Muscle of back (tissue), 11 donors: ENCODE measurements around the gene ERC2. TPM values are rescaled to one million over a fixed set of nuclear protein-coding genes. Genes with fewer than 3 reads are reported as not detected.
A peak's percentile ranks its signal among the peaks of the same experiment; 100 is the strongest.

Experiments
- DNase-seq, 3 donors: peaks; one replicate each; pipeline versions ENCODE4 v3.0.0 to v3.0.0-alpha.2; 2013
- polyA plus RNA-seq, 10 donors: library from polyadenylated mRNA; unstranded; fragments of 120-200 nt; gene quantifications; one replicate each; pipeline ENCODE4 v1.2.1, GENCODE V29; 2013; ENCODE audit not compliant: insufficient read length in 10 of 10

Gene ERC2
- polyA plus RNA-seq, 10 donors: 0.76 to 2.5 (median 1.6) TPM

DNA sequence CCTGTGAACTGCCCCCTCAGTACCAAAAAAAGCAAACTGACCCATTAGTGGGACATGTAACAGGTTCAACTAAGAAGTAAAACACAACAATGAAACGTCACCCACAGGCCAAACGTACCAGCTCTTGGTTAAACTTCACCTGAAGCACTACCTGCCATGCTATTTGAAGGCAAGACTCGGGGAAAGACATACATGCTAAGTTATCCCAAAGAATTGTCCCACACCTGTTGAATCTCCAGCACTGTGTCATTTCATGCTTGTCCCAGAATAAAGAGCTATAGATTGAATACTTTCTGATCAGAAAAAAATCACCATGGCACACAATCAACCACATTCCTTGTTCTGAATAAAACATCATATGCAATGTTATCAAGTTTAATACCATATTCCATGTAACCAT lies 785.8 kb downstream of the ERC2 start:
- DNase-seq: no peak

DNA sequence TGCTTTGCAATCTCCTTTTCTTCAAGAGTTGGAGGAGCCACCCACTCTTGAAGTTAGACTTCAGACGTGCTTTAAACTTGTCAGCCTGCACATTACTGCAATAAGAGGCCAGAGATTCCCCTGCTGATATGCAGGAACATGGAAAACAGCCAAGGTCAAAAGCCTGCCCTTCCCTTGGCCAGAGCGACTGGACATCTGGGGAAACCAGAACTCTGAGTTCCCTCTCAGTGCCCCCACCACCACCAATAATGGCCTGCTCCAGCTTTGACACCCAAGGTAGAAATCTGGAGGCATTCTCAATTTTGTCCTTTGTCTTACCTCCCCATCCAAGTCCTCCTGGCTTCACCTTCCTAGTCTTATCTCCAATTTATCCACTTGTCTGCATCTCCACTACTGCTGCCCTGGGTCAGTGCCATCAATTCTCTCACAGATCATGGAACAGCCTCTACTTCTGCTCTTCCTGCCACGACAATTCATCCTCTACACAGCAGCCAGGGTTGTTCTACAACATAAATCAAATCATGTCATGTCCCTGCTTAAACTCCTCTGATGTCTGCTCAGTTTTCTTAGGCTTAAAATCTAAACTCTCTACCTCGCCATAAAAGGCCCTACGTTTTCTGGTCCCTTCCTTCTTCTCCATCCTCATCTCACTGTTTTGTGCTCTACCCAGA lies 789.6 kb downstream of the ERC2 start:
- peak in 1 of 3 donors; percentile 48 for DNase-seq

DNA sequence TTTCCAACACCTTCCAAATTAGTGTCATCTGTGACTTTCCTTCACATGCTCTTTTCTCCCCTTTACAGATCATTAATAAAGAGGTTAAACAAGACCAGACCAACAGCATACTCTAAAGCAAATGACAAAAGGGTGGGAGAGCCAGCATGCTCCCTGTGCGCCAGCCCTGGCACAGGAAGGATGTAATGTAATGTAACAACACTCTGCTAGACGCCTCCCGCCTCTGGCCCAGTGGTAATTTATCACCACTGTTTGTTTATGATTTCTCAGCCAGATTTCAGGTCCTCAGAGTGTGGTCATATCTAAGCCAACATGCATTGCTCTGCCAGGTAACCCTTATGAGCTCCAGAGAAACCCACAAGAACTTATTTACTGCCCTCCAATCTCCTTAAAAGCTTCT lies 791.6 kb downstream of the ERC2 start:
- no peak for DNase-seq

- DNase-seq: no peak
These were observed 792.8 kb downstream of the ERC2 start for GRCh38 chr3:55675478-55675877.

DNA sequence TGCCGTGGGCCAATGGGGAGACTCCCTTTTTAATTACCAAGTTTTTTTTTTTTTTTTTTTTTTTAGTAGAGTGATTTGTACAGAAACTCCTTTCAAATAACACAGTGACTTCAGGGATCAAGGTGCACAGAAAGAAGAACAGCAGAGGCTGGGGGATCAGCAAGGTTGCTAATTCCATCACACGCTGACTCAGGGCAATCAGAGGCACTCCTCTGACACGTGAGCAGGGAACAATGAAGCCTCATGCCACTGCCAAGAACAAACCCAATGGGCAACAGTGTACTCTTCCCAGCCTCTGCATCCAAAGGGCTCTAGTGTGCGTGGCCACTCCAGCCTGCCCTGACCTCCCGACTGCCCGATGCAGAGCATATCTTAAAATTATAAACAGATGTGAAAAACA lies 794.5 kb downstream of the ERC2 start:
- DNase-seq: no peak

- no peak for DNase-seq
These were observed 799.1 kb downstream of the ERC2 start for GRCh38 chr3:55669133-55669532.

GRCh38 chr3:55668359-55668758 lies 799.9 kb downstream of the ERC2 start:
- no peak for DNase-seq

DNA sequence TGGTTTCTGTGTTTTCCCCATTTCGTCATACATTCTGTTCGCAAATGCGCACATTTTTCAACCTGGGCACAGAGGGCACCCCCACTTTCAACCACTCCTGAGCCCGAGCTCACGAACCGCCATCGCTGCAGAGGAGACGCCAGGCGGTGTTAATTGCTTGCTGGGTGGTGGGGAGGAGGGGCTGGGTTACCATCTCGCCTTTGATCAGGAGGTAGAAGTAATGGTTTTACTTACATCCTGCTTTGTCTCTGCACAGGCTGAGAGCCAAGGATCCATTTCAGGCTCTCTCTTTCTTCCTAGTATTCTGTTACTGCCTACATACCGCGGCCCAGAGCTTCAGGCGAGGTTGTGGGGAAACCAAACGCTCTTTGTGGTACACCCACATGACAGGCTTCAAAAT lies 803.9 kb downstream of the ERC2 start:
- no peak for DNase-seq

GRCh38 chr3:55662683-55663082 lies 805.6 kb downstream of the ERC2 start:
- no peak for DNase-seq

- DNase-seq: no peak
These were observed 806.7 kb downstream of the ERC2 start for GRCh38 chr3:55661571-55661970.

GRCh38 chr3:55661141-55661540 lies 807.1 kb downstream of the ERC2 start:
- DNase-seq: peak in 2 of 3 donors; percentile 23 to 73

- DNase-seq: no peak
These were observed 807.6 kb downstream of the ERC2 start for GRCh38 chr3:55660642-55661041.

- DNase-seq: no peak
These were observed 808.6 kb downstream of the ERC2 start for GRCh38 chr3:55659701-55660100.

GRCh38 chr3:55658690-55659562 lies 809.3 kb downstream of the ERC2 start:
- no peak for DNase-seq

DNA sequence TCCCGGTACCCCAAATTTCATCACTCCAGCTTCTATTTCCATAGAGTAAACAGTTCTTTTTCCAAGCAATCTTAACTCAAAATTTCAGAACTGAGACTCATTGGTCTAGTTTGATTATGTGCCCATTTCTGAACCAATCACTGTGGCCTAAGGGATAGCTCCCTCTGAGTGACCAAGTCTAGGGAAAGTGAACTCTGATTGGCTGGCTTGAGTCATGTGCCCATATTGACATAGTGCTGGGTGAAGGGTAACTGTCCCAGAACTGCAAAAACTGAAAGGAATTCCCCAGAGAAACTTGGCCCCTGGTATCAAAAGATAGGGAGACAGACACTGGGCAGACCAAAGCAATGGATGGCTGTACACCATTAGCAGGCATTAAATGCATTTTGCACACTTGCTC lies 810.0 kb downstream of the ERC2 start:
- no peak for DNase-seq

DNA sequence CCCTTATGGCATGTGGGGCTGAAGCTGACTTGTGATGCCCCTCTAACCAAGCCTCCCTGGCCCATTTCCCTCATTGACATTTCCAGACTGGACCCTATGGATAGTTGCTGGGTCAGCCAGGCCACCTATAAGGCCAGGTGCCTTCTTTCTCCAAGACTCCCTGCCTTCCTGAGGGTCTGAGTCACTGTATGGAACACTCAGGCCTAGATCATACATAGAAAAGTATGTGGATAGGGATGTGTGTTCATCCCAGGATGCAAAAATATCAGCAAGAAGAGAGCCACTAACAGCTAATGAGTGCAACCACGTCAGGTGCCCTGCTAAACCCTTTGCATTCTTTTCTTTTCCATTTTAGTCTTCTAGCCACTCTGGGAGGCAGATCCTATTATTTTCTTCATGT lies 812.7 kb downstream of the ERC2 start:
- DNase-seq: no peak

- peak in 1 of 3 donors; percentile 77 for DNase-seq
These were observed 814.0 kb downstream of the ERC2 start for GRCh38 chr3:55654123-55654760.

GRCh38 chr3:55651011-55651410 lies 817.3 kb downstream of the ERC2 start:
- DNase-seq: no peak

- no peak for DNase-seq
These were observed 818.3 kb downstream of the ERC2 start for GRCh38 chr3:55650011-55650410.

GRCh38 chr3:55649554-55649953 lies 818.7 kb downstream of the ERC2 start:
- DNase-seq: no peak

GRCh38 chr3:55648591-55649318 lies 819.5 kb downstream of the ERC2 start:
- DNase-seq: no peak

GRCh38 chr3:55647670-55648069 lies 820.6 kb downstream of the ERC2 start:
- DNase-seq: peak in 1 of 3 donors; percentile 61
